ENCODE results near the gene GON4L. TPM values are rescaled to one million over a fixed set of nuclear protein-coding genes. Genes with fewer than 3 reads are reported as not detected.

GON4L gene
- total RNA-seq, 2 donors from 2014 or later: 14.9 to 22.4 TPM

- Histone ChIP-seq H3K27ac (peak overlapping the region; percentile 53 to 70), H3K4me3 (peak overlapping the region; percentile 40 to 65), H3K36me3 (peaks cover 13% of the 10 kb centered on the region), H3K27me3 (no peaks in the 10 kb centered on the region), H3K4me1 (no peaks in the 10 kb centered on the region), H3K9me3 (no peaks in the 10 kb centered on the region)
- DNase-seq (ENCODE audit: low spot score): no peak
- TF ChIP-seq CTCF (IDR thresholded peaks at IDR 0.05): no peak
These were observed 112.2 kb downstream of the GON4L start for GRCh38 chr1:155744711-155745283.

GRCh38 chr1:155741908-155742307 lies 115.1 kb downstream of the GON4L start:
- DNase-seq (ENCODE audit: low spot score): no peak
- Histone ChIP-seq H3K4me1 (no peaks in the 10 kb centered on the region), H3K9me3 (no peaks in the 10 kb centered on the region), H3K36me3 (peaks cover 23% of the 10 kb centered on the region), H3K27ac (no peak overlapping the region), H3K27me3 (no peaks in the 10 kb centered on the region), H3K4me3 (no peak overlapping the region)
- no peak for TF ChIP-seq CTCF (IDR thresholded peaks at IDR 0.05)

GRCh38 chr1:155740995-155741394 lies 116.0 kb downstream of the GON4L start:
- no peak for TF ChIP-seq CTCF (IDR thresholded peaks at IDR 0.05)
- no peak for DNase-seq (ENCODE audit: low spot score)
- H3K4me1 ChIP-seq: no peaks in the 10 kb centered on the region
- H3K9me3 ChIP-seq: no peaks in the 10 kb centered on the region
- no peak overlapping the region for H3K4me3 ChIP-seq
- H3K27ac ChIP-seq: no peak overlapping the region
- no peaks in the 10 kb centered on the region for H3K27me3 ChIP-seq
- peaks cover 30% of the 10 kb centered on the region for H3K36me3 ChIP-seq

- no peak overlapping the region for H3K4me3 ChIP-seq
- H3K36me3 ChIP-seq: peaks cover 44% of the 10 kb centered on the region
- H3K27me3 ChIP-seq: no peaks in the 10 kb centered on the region
- no peaks in the 10 kb centered on the region for H3K9me3 ChIP-seq
- no peaks in the 10 kb centered on the region for H3K4me1 ChIP-seq
- peak in 1 of 2 donors; percentile 61 for TF ChIP-seq CTCF (IDR thresholded peaks at IDR 0.05)
- DNase-seq (ENCODE audit: low spot score): peak; percentile 60
- no peak overlapping the region for H3K27ac ChIP-seq
These were observed 127.7 kb downstream of the GON4L start for GRCh38 chr1:155729031-155729898.

- no peaks in the 10 kb centered on the region for H3K27me3 ChIP-seq
- H3K9me3 ChIP-seq: no peaks in the 10 kb centered on the region
- no peaks in the 10 kb centered on the region for H3K4me1 ChIP-seq
- no peak overlapping the region for H3K4me3 ChIP-seq
- no peak for TF ChIP-seq CTCF (IDR thresholded peaks at IDR 0.05)
- no peak overlapping the region for H3K27ac ChIP-seq
- DNase-seq (ENCODE audit: low spot score): no peak
- peaks cover 20% of the 10 kb centered on the region for H3K36me3 ChIP-seq
These were observed 131.9 kb downstream of the GON4L start for GRCh38 chr1:155725142-155725541.
